A673 (cell line): ENCODE measurements around the gene ZBTB8B. TPM values are rescaled to one million over a fixed set of nuclear protein-coding genes. Genes with fewer than 3 reads are reported as not detected.
"Not testable (repeated sequence)": the region's sequence is repeated elsewhere in the genome, so short reads cannot be mapped to it uniquely, and the experiment has no call there.

Experiments
- BruUV-seq: library from RNA; stranded (reverse); fragments of 400-500 nt; replicated peaks from 2 replicates; lab custom pipeline; 2021; lab: Mats Ljungman, UMichigan
- CTCF ChIA-PET: fragments of 300-600 bp; sonication (Branson Sonifier 250); formaldehyde crosslinking; loops from one replicate; lab custom pipeline; 2022; ENCODE audit warnings: antibody characterized with exemption; lab: Charles Lee
- POLR2A ChIA-PET: fragments of 300-600 bp; sonication (Branson Sonifier 250); formaldehyde crosslinking; loops from one replicate; lab custom pipeline; 2022; ENCODE audit warnings: antibody characterized with exemption; ENCODE audit not compliant: low non-redundant PET; lab: Charles Lee
- DNase-seq: peaks from one replicate; pipeline ENCODE4 v3.0.0-alpha.2; 2015; ENCODE audit warnings: low spot score
- H3K27ac ChIP-seq: fragments of 200-600 bp; sonication (generic); 2 replicates; pipeline ENCODE4 v1.5.1; 2016; ENCODE audit warnings: mixed run types, low read depth, mild to moderate bottlenecking, mixed read lengths, antibody characterized with exemption, low read length; ENCODE audit not compliant: poor library complexity, severe bottlenecking
- H3K27me3 ChIP-seq: fragments of 200-600 bp; sonication (generic); replicated peaks from 2 replicates; pipeline ENCODE4 v1.6.1; 2017; ENCODE audit warnings: mixed run types, low read depth, mild to moderate bottlenecking, mixed read lengths, antibody characterized with exemption, low read length; ENCODE audit not compliant: insufficient read depth, poor library complexity
- H3K36me3 ChIP-seq: fragments of 200-600 bp; sonication (generic); 2 replicates; pipeline ENCODE4 v1.6.1; 2016; ENCODE audit warnings: mixed run types, mild to moderate bottlenecking, mixed read lengths, antibody characterized with exemption, low read length; ENCODE audit not compliant: insufficient read depth, poor library complexity, severe bottlenecking
- H3K4me1 ChIP-seq: fragments of 200-600 bp; sonication (generic); 2 replicates; pipeline ENCODE4 v1.6.1; 2017; ENCODE audit warnings: mixed run types, mild to moderate bottlenecking, mixed read lengths, antibody characterized with exemption, low read length; ENCODE audit not compliant: insufficient read depth, poor library complexity, severe bottlenecking
- H3K4me3 ChIP-seq: fragments of 200-600 bp; sonication (generic); 2 replicates; pipeline ENCODE4 v1.5.1; 2016; ENCODE audit warnings: low read depth, mixed run types, mild to moderate bottlenecking, mixed read lengths, low read length; ENCODE audit not compliant: poor library complexity, severe bottlenecking
- H3K9me3 ChIP-seq: fragments of 200-600 bp; sonication (generic); 2 replicates; pipeline ENCODE4 v1.6.1; 2016; ENCODE audit warnings: mixed run types, low read depth, mild to moderate bottlenecking, mixed read lengths, antibody characterized with exemption, low read length; ENCODE audit not compliant: poor library complexity, severe bottlenecking
- CTCF ChIP-seq: fragments of 300-800, 200-600 bp; sonication (generic); conservative IDR thresholded peaks from 2 replicates; pipeline ENCODE4 v1.5.1; 2017; ENCODE audit warnings: low read depth, mild to moderate bottlenecking, antibody characterized with exemption, low read length, moderate library complexity, mixed read lengths
- EZH2 ChIP-seq: fragments of 200-600 bp; sonication (generic); IDR thresholded peaks from 2 replicates; pipeline ENCODE4 v1.6.1; 2017; ENCODE audit warnings: borderline replicate concordance, low read depth, mild to moderate bottlenecking, mixed read lengths, antibody characterized with exemption, low read length; ENCODE audit not compliant: poor library complexity, severe bottlenecking
- intact Hi-C: fragments of 100-400 bp; cut with micrococcal nuclease; formaldehyde crosslinking; loops from one replicate; pipeline ENCODE4 v1.10.0; 2022; ENCODE audit not compliant: unreplicated experiment
- total RNA-seq: library from RNA; stranded (reverse); gene quantifications from 2 replicates; pipeline ENCODE4 v1.2.3, GENCODE V29; 2021

Gene ZBTB8B
- total RNA-seq, 1 experiment from 2014 or later, result 0.06 TPM

GRCh38 chr1:32471695-32472362, 7.0 kb downstream of the ZBTB8B start:
- ChIA-PET POLR2A (no interaction called here), CTCF (no interaction called here)
- no peaks in the 10 kb centered on the region for H3K9me3 ChIP-seq

GRCh38 chr1:32472966-32473365, 8.1 kb downstream of the ZBTB8B start:
- intact Hi-C loops, H3K4me1 ChIP-seq, H3K9me3 ChIP-seq, DNase-seq, H3K27me3 ChIP-seq, H3K27ac ChIP-seq, CTCF ChIA-PET, H3K4me3 ChIP-seq, POLR2A ChIA-PET, BruUV-seq, H3K36me3 ChIP-seq: not testable (repeated sequence)

More at GRCh38 chr1:32471695-32472362, 7.0 kb downstream of the ZBTB8B start:
- H3K36me3 ChIP-seq, result no peaks in the 10 kb centered on the region
- H3K4me3 ChIP-seq, result no peak overlapping the region
- no TSS peak for BruUV-seq
- DNase-seq, result no peak
- H3K27me3 ChIP-seq, result peaks cover 2% of the 10 kb centered on the region
- H3K27ac ChIP-seq, result no peak overlapping the region
- TF ChIP-seq EZH2 (no peak), CTCF (no peak)
- intact Hi-C loops, result no loop called here
- no peaks in the 10 kb centered on the region for H3K4me1 ChIP-seq

DNA sequence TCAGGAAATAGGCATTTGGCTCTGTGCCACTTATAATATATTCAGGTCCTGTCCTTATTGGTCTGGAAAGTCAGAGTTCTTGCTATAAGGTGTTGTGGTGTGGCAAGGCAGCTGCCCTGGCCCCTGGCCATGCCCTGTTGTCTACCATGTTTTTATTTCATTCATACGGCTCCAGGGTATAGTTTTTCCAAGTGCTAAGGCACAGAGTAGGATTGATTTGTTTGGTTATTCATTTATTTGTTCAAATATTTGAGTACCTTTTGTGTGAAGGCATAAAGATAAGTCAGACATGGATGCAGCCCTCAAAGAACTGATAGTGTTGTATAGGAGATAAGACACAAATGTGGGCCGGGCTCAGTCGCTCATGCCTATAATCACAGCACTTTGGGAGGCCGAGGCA, 10.1 kb downstream of the ZBTB8B start:
- POLR2A ChIA-PET, result no interaction called here
- Histone ChIP-seq H3K27me3 (no peaks in the 10 kb centered on the region), H3K4me3 (no peak overlapping the region), H3K27ac (no peak overlapping the region), H3K4me1 (no peaks in the 10 kb centered on the region), H3K36me3 (no peaks in the 10 kb centered on the region), H3K9me3 (no peaks in the 10 kb centered on the region)
- BruUV-seq, result no TSS peak
- TF ChIP-seq CTCF, result no peak
- TF ChIP-seq EZH2, result no peak
- intact Hi-C loops, result no loop called here
- DNase-seq, result no peak
- CTCF ChIA-PET, result no interaction called here

GRCh38 chr1:32480003-32480402, 15.1 kb downstream of the ZBTB8B start:
- Histone ChIP-seq H3K36me3 (no peaks in the 10 kb centered on the region), H3K4me3 (no peak overlapping the region), H3K27me3 (no peaks in the 10 kb centered on the region), H3K27ac (no peak overlapping the region), H3K4me1 (no peaks in the 10 kb centered on the region), H3K9me3 (no peaks in the 10 kb centered on the region)
- no peak for DNase-seq
- POLR2A ChIA-PET, result no interaction called here
- intact Hi-C loops, result no loop called here
- no peak for TF ChIP-seq EZH2
- TF ChIP-seq CTCF, result no peak
- CTCF ChIA-PET, result no interaction called here
- no TSS peak for BruUV-seq
